Activated gamma-delta T cell treated with anti-CD3 and anti-CD28 coated beads, Interleukin-2, amount 50 U/mL, for 16 hours (primary cell): ENCODE data around the gene SHANK1.

Experiments used
- DNase-seq: peaks from one replicate; pipeline ENCODE4 v3.0.0-alpha.2; 2020; ENCODE audit warnings: low read depth

The SHANK1 gene

DNA sequence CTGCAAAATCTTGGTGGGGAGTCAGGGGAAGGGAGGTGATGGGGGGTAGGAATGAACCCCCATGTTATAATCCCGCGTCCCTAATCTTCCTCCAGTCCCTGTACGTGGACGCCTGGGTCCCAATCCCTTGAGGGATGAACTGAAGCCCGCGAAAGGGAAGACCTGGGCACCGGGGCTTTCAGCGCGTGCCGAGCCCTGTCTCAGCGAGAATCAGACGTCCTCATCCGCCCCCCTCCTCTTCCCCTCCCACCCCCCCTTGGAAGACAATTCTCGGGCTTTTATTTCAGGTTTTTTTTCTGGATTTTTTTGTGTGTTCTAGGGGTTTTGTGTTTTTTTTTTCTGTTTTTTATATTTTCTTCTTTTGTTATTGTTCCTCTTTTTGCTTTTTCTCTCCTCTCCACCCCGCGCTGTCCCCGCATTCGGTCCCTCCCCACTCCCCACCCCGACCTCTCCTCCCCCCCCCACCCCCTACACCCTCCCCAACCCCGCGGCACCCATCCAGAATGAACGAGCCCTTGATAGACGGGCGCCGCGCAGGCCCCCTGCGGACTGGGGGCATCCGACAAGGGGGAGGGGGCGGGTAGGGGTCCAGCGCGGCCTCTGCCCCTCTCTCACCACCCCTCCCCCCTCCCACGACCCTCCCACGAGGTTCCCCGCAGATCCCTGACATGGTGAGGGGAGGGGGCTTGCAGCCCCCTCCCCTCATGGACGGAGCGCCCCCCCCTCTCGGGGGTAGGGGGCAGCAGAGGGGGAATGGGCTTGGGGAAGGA is 60.1 kb downstream of the SHANK1 start:
- no peak for DNase-seq

GRCh38 chr19:50658441-50659317 is 60.9 kb downstream of the SHANK1 start:
- peak; percentile 27 for DNase-seq

DNA sequence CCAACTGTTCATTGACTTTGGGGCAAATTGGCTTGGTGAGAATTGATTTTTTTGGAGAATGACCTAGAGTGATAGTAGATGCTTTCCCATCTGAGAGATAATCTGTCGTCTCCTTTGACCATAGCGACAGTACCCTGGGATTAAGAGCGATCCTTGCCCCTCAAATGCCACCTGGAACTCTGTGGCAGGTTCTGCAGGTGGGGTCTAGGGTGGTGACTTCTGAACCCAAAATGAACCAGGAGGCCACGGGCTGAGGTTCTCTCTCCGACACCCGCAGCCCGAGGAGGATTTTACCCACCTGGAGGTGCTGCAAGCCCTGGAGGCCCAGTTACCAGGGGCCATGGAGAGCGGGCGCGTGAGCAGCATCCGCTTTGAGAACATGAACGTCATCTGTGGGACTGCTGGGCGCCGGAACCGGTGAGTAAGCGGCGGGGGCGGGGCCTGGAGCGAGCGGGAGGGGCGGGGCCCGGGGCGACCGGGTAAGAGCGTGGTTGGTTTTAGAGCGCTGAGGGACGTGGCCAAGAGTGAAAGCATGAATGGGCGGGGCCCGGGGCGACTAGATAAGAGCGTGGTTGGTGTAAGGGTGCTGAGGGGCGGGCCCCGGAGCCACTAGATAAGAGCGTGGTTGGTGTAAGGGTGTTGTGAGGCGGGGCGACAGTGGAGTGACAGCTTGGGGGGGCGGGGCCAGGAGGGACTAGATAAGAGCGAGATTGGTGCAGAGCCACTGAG is 61.7 kb downstream of the SHANK1 start:
- DNase-seq: peak; percentile 75

DNA sequence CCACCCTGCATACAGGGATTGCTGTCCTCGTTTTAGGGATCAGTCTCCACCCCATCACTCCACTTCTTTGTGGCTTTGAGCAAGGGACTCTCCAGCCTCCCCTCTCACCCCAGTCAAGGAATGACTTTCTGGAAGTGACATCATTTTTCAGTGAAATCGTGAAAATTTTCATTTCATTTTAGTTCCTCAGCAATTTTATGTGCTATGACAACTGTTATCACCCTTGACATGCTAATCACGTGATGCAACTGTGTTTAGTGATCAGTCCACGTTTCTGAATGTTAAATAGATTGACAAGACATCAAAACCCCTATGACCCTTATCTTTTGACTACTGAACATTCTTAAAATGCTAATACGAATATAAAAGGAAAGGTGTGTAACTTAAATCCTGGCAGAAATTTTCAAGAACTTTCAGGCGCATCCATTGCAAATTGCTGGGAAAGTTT is 62.4 kb downstream of the SHANK1 start:
- no peak for DNase-seq

- DNase-seq: no peak
Measured at GRCh38 chr19:50654882-50655281, 64.7 kb downstream of the SHANK1 start.

DNA sequence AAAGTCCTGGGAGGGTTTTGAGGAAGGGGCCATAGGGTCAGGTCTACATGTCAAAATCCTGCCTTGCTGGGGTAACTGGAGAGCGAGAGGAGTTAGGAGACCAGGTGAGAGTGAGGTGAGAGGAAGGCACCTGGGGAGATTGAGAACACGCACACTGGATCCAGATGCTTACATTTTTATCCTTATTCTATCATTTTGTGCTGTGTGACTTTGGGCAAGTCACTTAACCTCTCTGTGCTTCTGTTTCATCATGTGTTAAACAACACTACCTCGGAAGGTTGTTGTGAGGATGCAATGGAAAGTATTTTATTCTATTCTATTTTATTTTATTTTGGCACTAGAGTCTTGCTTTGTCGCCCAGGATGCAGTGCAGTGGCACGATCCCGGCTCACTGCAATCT is 66.9 kb downstream of the SHANK1 start:
- no peak for DNase-seq

GRCh38 chr19:50651174-50651573 is 68.4 kb downstream of the SHANK1 start:
- DNase-seq: no peak

DNA sequence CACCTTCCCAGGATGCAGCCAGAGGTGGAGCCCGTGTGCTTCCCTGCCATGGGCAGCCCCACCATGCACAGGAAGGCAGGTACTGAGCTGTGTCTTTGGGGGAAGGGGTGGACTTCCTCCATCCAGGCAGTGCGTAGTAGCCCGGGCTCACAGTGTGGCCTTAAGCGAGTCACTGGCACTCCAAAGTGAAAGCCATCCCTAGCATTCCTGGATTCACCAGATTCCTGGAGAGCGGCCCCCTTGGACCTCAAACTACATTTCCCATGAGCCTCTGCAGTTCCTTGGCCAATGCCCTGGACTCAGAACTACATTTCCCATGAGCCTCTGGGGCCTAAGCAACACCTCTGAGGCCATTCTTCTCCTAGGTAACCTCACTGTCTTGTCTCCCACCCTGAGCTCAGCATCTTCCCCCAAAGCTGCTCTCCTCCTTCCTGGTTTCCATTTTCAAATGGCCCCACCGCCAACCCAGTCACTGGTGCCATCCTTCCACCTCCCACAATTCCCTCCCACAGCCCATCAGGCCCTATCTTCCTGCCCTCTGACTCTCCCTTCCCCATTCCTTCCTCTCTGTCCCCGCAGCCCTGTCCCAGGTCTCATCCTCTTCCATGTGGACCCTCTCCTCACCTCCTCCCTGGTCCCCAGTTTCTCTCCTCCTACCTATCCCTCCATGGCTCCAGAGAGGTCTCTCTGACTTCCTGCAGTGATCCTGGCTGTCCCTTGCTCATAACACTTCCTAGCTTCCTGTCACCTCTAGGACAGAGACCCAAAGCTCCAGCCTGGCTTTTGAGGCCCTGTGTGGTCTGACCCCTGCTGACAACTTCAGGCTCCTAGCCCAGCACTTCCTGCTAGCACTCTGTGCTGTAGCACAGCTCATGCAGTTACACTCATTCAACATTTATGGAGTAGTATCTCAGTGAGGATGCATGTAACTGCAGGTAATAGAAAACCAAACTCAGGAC is 69.9 kb downstream of the SHANK1 start, which contains the start of gene C19orf81:
Gene C19orf81, plus strand, starts transcription at position 13 of the 959 bp plus-strand sequence. Its CDS starts 0 bp downstream, at position 13.
- no peak for DNase-seq

- DNase-seq: no peak
Measured at GRCh38 chr19:50648659-50649058, 70.9 kb downstream of the SHANK1 start.

DNA sequence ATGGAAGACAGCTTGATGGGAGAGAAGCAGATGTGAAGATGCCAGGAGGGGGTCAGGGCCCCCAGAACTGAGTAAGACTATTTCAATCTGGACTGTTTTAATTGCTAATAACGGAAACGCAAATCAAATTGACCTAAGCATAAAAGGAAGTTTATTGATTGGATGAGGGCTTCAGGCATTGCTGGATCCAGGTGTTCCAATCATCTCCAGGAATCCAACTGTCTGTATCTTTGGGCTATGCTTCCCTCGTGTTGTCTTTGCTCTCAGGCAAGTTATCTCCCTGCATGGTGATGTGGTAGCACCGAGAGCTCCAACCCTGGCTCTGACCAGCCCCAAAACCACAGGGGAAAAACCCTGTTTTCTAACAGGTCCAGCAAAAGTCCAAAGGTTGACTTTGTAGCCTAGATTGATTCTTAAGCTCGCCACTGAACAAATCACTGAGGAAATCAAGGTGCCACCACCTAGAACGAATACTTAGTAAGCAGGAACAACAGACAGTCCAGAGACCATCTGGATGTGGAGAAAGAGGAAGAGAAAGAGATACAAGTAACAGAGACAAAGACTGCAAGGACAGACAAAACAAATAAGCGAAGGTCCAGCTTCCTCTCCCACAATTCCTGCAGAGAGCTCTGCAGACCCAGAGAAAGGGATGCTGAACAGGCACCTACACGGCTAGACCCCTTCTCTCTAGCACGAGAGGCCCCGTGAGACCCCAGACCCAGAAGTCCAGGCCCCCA is 71.6 kb downstream of the SHANK1 start:
- no peak for DNase-seq

DNA sequence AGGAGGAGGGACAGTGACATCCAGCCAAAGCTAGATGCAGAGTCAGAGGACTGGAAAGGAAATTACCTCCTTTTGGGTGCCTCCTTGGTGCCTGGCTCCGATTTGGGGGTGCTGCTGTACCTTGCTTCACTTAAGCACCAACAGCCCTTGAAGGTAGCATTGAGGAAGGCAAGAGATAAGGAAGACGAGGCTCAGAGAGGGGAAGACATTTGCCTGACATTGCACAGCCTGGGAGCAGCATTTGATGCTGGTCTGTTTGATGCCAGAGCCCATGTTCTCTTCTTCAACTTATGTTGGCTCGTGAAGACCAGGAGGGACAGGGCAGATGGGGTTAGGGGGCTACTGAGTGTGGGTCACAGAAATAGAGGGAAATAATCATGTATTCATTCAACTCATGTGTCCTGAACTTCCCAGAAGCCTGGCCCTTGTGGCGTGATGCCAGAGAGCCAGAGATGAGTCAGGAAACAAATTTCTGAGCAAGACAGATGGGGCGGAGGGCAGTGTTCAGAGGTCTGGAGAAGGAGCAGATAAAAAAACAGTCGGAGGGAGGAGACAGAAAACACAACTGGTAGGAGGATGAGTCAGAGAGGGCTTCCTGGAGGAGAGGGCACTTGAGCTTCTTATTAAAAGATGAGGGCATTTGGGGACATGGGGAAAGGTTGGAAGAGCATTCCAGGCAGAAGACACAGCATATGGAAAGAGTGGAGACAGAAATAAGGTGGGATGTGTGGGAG is 73.4 kb downstream of the SHANK1 start:
- no peak for DNase-seq

DNA sequence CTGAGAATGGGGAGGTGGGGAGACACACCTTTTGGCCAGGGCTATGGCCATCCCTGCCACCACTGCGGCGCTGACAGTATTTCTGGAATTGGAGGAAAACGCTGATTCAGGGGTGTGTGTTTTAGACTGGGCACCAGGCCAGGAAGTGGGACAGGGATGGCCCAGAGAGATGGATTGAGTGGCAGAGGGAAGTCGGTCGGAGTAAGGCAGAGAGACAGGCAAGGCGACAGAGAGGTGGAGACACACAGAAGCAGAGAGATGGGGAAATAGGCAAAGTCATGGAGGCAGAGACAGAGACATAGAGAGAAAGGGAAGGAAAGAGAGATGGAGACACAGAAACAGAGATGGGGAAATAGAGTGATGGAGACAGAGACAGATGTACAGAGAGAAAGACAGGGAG is 74.5 kb downstream of the SHANK1 start:
- no peak for DNase-seq

DNA sequence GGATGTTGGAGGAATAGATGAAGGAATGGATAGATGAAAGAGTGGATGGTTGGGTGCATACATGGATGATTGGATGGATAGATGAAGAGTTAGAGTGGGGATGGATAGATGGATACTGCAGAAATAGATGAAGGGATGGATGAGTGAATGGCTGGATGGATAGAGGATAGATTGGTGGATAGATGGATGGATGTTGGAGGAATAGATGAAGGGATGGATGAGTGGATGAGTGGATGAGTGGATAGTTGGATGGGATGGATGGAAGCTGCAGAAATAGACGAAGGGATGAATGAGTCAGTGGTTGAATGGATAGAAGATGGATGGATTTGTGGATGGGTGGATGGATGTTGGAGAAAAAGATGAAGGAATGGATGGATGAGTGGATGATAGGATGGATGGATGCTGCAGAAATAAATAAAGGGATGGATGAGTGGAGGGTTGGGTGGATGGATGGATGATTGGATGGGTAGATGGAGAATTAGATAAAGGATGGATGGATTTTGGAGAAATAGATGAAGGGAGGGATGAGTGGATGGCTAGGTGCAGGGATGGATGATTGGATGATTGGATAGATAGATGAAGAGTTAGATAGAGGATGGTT is 75.2 kb downstream of the SHANK1 start:
- DNase-seq: no peak

DNA sequence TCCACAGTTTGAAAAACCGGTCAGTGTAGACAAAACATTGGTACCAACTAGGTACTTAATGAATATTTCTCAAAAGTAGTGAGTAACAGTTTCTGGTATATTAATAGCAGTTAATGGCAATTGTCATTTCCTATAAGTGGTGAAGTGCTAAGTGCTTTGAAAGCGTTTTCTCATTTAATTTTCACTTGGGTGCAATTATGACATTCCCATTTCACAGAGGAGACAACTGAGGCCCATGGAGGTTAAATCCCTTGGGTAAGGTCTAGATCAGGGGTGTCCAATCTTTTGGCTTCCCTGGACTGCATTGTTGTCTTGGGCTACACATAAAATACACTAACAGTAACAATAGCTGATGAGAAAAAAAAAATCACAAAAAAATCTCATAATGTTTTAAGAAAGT is 79.2 kb downstream of the SHANK1 start:
- DNase-seq: no peak

DNA sequence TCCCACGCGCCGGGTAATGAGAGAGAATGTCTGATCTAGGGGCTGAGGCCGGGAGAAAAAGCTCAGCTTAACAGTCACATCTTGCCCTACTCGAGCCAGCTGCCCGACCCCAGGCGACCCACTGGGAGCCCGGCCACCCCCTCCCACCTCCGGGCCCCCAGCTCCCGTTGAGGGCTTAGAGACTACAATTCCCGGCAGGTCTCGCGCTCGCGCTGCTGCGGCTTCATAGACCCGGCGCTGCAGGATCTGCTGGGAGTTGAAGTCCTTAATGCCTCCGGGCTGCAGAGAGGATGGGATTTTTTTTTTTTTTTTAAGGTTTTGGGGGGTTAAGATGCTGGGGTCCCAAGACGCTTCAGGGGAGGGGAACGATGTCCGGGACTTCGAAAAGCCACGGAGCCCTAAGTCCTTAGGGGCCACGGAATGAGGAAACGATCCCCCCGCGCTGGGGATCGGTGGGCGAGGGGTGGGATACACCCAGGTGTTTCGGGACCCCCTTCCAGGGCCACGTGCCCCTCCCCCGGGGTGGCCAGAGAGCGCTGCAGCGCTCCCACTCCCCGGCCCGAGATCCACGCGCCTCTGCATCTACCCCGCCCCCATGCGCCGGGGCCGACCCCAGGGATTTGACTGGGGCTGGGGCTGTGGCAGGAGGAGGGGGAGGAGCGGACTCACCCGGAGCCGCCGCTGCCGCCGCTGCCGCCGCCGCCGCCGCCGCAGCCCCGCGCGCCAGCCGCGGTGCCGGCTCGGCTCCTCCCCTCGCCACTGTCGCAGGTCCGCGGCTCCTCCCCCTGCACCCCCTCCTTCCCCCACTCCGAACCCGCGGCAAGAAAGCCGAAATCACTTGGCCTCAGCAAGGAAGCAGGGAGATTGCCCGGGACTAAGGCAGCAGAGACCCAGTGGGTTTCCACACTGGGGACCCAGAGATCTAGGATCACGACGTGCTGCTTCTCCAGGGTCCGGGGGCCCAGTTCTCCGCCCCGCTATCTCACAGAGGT is 80.2 kb downstream of the SHANK1 start, which contains the start of gene SYT3:
Gene SYT3, minus strand, starts transcription at position 761 of the 992 bp plus-strand sequence. CDS start 2,470 bp downstream, outside the sequence.
- DNase-seq: no peak

DNA sequence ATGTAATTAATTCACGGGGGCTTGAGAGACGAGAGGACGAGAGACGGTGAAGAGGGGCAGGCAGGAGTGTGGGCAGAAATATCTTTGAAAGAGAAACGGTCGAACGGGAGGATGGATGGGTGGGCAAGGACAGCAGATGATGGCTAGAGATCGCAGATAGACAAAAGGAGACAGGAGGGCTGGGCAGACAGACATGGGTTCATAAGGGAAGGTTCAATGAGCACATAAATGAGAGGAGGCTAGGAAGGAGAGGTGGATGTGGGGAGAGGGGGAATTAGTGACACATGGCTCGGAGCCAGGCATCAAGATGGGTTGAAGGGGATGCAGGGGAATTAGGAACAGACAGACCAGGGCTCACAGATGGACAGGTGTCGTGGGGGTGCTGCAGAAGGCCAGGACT is 81.0 kb downstream of the SHANK1 start:
- DNase-seq: no peak

- no peak for DNase-seq
Measured at GRCh38 chr19:50636317-50637085, 83.1 kb downstream of the SHANK1 start.
